NCI-H2029 treated with DMSO at 0.1 percent for 48 hours (cell line): ENCODE data around the gene ABCC10.
"Not testable (repeated sequence)": the region's sequence is repeated elsewhere in the genome, so short reads cannot be mapped to it uniquely, and the experiment has no call there.

Experiments
- DNase-seq: peaks from one replicate; lab custom pipeline; 2025; lab: John Stamatoyannopoulos, UW

The ABCC10 gene, protein sequence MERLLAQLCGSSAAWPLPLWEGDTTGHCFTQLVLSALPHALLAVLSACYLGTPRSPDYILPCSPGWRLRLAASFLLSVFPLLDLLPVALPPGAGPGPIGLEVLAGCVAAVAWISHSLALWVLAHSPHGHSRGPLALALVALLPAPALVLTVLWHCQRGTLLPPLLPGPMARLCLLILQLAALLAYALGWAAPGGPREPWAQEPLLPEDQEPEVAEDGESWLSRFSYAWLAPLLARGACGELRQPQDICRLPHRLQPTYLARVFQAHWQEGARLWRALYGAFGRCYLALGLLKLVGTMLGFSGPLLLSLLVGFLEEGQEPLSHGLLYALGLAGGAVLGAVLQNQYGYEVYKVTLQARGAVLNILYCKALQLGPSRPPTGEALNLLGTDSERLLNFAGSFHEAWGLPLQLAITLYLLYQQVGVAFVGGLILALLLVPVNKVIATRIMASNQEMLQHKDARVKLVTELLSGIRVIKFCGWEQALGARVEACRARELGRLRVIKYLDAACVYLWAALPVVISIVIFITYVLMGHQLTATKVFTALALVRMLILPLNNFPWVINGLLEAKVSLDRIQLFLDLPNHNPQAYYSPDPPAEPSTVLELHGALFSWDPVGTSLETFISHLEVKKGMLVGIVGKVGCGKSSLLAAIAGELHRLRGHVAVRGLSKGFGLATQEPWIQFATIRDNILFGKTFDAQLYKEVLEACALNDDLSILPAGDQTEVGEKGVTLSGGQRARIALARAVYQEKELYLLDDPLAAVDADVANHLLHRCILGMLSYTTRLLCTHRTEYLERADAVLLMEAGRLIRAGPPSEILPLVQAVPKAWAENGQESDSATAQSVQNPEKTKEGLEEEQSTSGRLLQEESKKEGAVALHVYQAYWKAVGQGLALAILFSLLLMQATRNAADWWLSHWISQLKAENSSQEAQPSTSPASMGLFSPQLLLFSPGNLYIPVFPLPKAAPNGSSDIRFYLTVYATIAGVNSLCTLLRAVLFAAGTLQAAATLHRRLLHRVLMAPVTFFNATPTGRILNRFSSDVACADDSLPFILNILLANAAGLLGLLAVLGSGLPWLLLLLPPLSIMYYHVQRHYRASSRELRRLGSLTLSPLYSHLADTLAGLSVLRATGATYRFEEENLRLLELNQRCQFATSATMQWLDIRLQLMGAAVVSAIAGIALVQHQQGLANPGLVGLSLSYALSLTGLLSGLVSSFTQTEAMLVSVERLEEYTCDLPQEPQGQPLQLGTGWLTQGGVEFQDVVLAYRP (N-terminal part only)

GRCh38 chr6:43427406-43428111 lies at the start of gene ABCC10:
TSS of gene ABCC10 (plus strand) at chr6:43427541. CDS start at chr6:43427979, 438 bp downstream.
- DNase-seq = peak; percentile 91

GRCh38 chr6:43377710-43378229 lies 49.6 kb upstream of the ABCC10 start:
- peak; percentile 41 for DNase-seq

GRCh38 chr6:43378631-43379030 lies 48.7 kb upstream of the ABCC10 start:
- DNase-seq = peak; percentile 9

DNA sequence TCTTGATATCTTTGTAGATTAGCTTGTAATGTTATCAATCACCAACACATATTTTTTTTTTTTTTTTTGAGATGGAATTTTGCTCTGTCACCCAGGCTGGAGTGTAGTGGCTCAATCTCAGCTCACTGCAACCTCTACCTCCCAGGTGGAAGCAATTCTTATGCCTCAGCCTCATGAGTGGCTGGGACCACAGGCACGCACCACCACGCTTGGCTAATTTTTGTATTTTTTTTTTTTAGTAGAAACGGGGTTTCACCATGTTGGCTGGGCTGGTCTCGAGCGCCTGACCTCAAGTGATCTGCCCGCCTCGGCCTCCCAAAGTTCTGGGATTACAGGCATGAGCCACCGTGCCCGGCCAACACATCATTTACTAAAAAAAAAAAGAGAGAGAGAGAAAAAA lies 46.5 kb upstream of the ABCC10 start:
- not testable (repeated sequence) for DNase-seq

DNA sequence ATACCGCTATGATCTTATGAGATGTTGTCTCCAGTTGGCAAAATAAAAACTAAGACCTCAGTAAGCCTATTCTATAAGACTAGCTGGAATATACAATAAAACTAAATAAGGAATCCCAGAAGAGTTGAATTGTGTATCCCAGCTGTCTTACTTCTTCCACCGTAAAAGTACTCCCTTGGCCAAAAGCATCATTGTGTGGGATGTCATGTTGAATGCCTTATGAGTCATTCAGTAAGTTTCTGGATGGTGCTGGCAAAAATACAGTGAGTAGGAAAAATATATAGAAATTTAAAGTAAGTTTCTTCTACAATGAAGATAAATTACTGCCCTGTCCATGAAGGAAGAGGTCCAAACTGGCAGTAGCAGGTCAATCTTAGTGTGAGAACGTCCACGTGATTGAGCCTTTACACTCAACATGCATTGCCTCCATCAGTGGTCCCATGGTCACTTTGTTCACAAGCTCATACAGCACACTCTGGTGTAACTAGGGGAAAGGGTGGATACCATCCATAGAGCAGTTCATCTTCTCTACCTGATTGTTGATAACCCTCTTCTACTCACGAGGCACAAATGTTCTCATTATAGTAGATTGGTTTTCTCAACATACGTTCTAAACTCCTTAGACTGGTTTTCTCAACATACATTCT lies 44.2 kb upstream of the ABCC10 start:
- DNase-seq = no peak

GRCh38 chr6:43386492-43386891 lies 40.8 kb upstream of the ABCC10 start:
- peak; percentile 26 for DNase-seq

GRCh38 chr6:43389730-43390295 lies 37.5 kb upstream of the ABCC10 start:
- no peak for DNase-seq

DNA sequence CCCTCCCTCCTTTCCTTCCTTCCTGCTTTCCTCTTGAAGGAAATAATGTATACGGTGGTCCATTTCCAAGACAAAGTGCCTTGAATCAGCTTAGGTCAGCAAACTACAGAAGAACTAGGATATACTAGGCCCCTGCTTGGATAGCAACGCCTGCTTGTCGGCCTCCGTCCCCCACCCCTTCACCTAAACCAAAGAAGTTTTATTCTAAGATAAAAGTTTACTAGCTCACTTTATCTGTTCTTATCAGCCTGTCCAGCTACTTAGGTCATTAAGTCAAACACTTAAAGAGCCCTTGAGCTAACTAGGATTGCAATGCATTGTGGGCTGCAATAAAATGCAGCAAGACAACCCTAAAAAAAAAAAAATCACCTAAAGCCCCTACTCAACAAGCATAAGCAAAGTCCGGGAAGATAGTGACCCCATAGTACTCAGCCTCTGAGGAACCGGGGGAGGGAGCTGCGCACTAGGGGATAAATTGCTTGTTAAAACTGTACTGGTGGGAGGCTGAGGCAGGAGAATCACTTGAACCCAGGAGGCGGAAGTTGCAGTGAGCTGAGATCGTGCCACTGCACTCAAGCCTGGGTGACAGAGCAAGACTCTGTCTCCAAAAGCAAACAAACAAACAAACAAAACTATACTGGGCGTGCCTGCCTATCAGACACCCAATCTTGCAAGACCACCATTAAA lies 36.4 kb upstream of the ABCC10 start:
- DNase-seq = not testable (repeated sequence)

DNA sequence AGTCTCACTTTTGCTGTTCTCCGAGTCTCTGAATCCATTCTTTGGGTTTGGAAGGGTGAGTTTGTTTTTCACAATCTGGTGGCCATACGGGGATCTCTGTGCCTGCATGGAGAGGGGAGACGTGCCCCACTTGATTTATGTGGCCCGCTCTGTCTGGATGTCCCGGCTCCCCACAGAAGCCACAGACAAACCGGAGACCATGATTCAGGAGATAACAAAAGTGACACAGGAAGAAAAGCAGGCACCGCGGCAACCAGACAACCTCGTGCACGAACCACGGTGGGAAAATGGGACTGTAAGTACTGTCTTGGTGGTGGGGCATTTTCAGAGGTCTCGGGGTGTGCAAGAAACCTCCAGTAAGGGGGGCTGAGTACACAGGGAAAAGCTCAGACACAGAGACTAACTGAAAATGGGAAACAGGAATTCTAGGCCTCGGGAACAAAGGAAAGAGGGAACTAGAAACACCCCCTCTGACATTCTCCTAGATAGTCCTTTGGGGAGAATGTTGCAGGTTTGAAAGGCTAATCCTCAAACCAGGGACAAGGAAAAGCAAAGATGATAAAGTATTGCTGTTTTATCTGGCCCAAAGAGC lies 35.8 kb upstream of the ABCC10 start:
- DNase-seq = no peak

GRCh38 chr6:43393133-43393532 lies 34.2 kb upstream of the ABCC10 start:
- DNase-seq = not testable (repeated sequence)

DNA sequence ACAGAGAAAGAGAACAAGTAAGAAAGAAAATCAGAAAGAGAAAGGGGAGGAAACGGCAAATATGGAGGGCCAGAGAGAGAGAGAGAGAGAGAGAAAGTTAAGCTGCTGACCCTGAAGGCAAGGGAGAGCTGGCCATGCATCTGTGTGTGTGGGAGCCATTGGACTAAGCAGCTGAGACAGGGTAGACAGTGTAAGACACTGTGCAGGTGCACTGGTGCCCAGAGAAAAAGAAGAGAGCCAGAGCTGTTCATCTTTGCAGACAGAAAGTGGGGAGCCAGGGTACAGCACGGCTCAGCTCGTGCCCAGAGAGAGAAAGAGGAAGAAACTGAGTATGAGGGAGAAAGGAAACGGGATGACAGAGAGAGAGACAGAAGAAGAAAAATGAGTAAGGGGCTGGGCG lies 33.7 kb upstream of the ABCC10 start:
- no peak for DNase-seq

- DNase-seq = no peak
These were observed 32.4 kb upstream of the ABCC10 start for GRCh38 chr6:43394982-43395381.

DNA sequence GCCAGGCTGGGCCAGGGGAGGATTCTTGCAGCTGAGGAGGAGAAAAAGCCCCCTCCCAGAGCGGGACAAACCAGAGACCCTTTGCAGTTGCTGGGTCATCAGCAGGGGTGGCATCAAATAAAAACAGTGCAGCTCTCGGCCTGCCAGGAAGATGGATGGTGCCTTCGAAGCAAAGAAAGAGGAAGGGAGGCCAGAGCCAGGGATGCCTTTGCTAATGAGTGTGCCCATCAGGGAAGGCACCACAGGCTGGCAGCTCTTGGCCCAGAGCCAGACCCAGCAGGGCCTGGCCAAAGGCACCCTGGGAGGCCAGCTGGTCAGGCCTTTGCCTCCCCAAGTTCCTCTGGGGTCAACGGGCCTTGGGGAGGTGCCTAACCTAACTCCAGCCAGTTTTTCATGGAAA lies 31.6 kb upstream of the ABCC10 start:
- DNase-seq = no peak

DNA sequence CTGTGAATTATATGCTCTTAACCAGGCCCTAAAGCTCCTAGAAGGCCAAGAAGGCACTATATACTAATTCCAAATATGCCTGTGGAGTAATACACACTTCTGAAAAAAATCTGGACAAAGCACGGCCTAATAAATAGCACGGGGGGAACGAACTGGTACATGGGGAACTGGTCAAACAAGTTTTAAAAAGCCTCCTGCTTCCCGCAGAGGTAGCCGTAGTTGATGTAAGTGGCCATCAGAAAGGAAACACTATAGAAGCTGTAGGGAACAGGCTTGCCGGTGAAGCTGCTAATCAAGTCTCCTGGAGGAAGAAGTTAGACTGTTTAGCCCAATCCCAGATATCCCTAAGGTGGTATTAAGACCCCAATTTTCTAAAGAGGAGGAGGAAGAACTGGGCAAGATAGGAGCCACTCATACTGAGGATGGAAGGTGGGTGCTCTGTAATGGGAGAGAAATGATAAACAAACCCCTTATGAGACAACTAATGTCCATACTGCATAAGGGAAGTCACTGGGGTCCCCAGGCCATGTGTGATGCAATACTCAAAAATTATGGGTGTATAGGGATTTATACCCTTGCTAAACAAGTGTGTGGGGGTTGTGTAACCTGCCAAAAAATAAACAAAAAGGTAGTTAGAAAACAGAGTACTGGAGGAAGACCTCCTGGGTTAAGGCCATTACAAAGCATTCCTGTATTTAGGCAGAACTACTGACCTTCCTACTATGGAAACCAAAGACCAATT lies 30.8 kb upstream of the ABCC10 start:
- peak; percentile 2 for DNase-seq

DNA sequence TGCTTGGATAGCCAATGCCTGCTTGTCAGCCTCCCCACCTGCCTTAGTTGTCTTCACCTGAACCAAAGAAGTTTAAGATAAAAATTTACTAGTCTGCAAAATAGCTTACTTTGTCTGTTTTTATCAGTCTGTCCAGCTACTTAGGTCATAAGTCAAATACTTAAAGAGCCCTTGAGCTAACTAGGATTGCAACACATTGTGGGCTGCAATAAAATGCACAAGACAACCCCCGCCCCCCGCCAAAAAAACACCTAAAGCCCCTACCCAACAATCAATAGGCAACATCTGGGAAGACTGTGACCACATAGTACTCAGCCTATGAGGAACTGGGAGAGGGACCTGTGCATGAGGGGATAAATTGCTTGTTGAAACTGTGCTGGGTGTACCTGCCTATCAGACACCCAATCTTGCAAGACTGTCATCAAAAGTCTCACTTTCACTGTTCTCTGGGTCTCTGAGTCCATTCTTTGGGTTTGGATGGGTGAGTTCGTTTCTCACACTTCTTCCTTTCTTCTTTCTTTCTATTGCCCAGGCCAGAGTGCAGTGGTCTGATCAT lies 27.3 kb upstream of the ABCC10 start:
- DNase-seq = no peak

GRCh38 chr6:43401730-43402129 lies 25.6 kb upstream of the ABCC10 start:
- DNase-seq = no peak

DNA sequence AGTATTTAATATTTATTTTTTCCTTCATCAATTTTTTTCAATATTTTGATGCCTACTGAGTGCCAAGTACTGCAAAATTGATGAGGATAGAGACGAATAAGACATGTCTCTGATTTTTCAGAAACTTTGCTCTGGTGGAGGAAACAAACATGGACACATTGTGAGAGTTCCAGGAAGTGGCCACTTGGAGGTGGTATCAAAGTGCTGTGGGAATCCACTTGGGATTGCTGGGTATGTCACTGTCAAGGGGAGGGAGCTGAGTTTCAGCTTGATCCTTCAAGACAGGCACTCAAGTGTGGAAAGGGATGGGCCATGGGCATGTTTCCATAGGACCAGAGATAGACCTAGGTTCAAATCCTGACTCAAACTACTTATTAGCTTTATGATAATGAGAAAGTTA lies 24.5 kb upstream of the ABCC10 start:
- no peak for DNase-seq

GRCh38 chr6:43405354-43405753 lies 22.0 kb upstream of the ABCC10 start:
- no peak for DNase-seq
